ENCODE data around the gene MMP14. TPM values are rescaled to one million over a fixed set of nuclear protein-coding genes. Genes with fewer than 3 reads are reported as not detected.

Gene MMP14
- total and polyA plus RNA-seq, 9 of the 15 experiments (the other 6 are each of a cell fraction or from before 2014, with no cell fraction given): 0.36 to 5.8 (median 1.3) TPM; not detected in 2

GRCh38 chr14:22842211-22843122, 6.1 kb downstream of the MMP14 start:
- ATAC-seq (no peak), FAIRE-seq (no peak), DNase-seq (ENCODE audit: extremely low read depth in 1 of 4, low spot score in 3 of 4) (no peak)
- Histone ChIP-seq H3K4me1 (replicated peaks in 1 of 2; ENCODE audit: control insufficient read depth in 2 of 2, insufficient read depth in 2 of 2, low read length in 2 of 2) (peaks cover 0 to 21% of the 10 kb centered on the region in 2 experiments; a peak in 2 of 5 replicates), H3K27me3 (ENCODE audit: control insufficient read depth in 2 of 2, insufficient read depth in 2 of 2, low read length in 2 of 2) (no peaks in the 10 kb centered on the region), H3K4me3 (no peak overlapping the region), H3K27ac (ENCODE audit: extremely low read depth, low read depth, low read length) (no peak overlapping the region), H3K9me3 (replicated peaks; ENCODE audit: control insufficient read depth, insufficient read depth, low read depth, low read length) (no peaks in the 10 kb centered on the region), H3K79me2 (ENCODE audit: control insufficient read depth, insufficient read depth, low read length) (no peaks in the 10 kb centered on the region), H3K4me2 (ENCODE audit: insufficient read depth, low read length) (no peak overlapping the region), H2AFZ (ENCODE audit: low read depth, low read length) (no peak overlapping the region), H4K20me1 (replicated peaks; ENCODE audit: control insufficient read depth, insufficient read depth, low read length) (no peaks in the 10 kb centered on the region), H3K9me1 (ENCODE audit: control insufficient read depth, insufficient read depth, low read length) (no peaks in the 10 kb centered on the region), H3K36me3 (ENCODE audit: control insufficient read depth, insufficient read depth, low read length) (no peaks in the 10 kb centered on the region), H3K9ac (ENCODE audit: insufficient read depth in 1 of 2, low read depth in 2 of 2, low read length in 2 of 2) (peak overlapping the region in 1 of 2 experiments; percentile 43; a peak in 2 of 4 replicates)
- intact Hi-C loops (cut with micrococcal nuclease): no loop called here
- POLR2A ChIA-PET: interaction anchor here (0.6 to 1.5 kb wide), 6 partner anchors 9 to 78 kb away, joined by 3 to 8 read pairs (median 3); partner anchors contain the start of gene MRPL52
- CTCF ChIA-PET (ENCODE audit: low intra/inter-chr PET ratio): interaction anchor here (1.0 kb wide), 1 partner anchor 12 kb away, joined by 3 read pairs; the partner anchor contains the start of gene MRPL52
- no TSS peak for BruUV-seq (replicated peaks)
- TF ChIP-seq ZNF324 (CRISPR knock-in tag; IDR thresholded peaks at IDR 0.05): no peak
- TF ChIP-seq BCOR (IDR thresholded peaks at IDR 0.05): no peak
- TF ChIP-seq SOX6 (IDR thresholded peaks at IDR 0.05): no peak
- TF ChIP-seq CREB1 (IDR thresholded peaks at IDR 0.05): no peak
- TF ChIP-seq CREB1 (CRISPR knock-in tag; IDR thresholded peaks at IDR 0.05): no peak
- TF ChIP-seq ZNF77 (CRISPR knock-in tag; IDR thresholded peaks at IDR 0.05): no peak
- TF ChIP-seq PKNOX1 (IDR thresholded peaks at IDR 0.05): no peak
- TF ChIP-seq, protein P1, sequence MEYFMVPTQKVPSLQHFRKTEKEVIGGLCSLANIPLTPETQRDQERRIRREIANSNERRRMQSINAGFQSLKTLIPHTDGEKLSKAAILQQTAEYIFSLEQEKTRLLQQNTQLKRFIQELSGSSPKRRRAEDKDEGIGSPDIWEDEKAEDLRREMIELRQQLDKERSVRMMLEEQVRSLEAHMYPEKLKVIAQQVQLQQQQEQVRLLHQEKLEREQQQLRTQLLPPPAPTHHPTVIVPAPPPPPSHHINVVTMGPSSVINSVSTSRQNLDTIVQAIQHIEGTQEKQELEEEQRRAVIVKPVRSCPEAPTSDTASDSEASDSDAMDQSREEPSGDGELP (CRISPR knock-in tag; IDR thresholded peaks at IDR 0.05; ENCODE audit: borderline replicate concordance): no peak
- TF ChIP-seq ZNF766 (CRISPR knock-in tag; conservative IDR thresholded peaks at IDR 0.05): no peak
- TF ChIP-seq CC2D1A (IDR thresholded peaks at IDR 0.05): no peak
- TF ChIP-seq MCM7 (IDR thresholded peaks at IDR 0.05): no peak
- TF ChIP-seq ZNF592 (IDR thresholded peaks at IDR 0.05): no peak
- no peak for TF ChIP-seq CEBPB (tag; IDR thresholded peaks at IDR 0.05)
- in situ Hi-C loops (cut with MboI): loop anchor here (10.0 kb wide), 2 partner anchors 188 to 278 kb away; no protein-coding TSS in a partner anchor
- 68% methylated on average over 28 of the region's 28 CpGs for WGBS (ENCODE audit: insufficient coverage, low coverage, missing lambda C conversion rate)

Measured in K562 (cell line).